ENCODE measurements around the gene CNTN5.
A peak's percentile ranks its signal among the peaks of the same experiment; 100 is the strongest.

CNTN5 gene

GRCh38 chr11:99918761-99919160 is 898.0 kb downstream of the CNTN5 start:
- DNase-seq (ENCODE audit: low read depth, low spot score): no peak

- no peak for DNase-seq (ENCODE audit: low read depth, low spot score)
Observed at GRCh38 chr11:99920956-99921355, 900.2 kb downstream of the CNTN5 start.

GRCh38 chr11:99925968-99926367 is 905.2 kb downstream of the CNTN5 start:
- no peak for DNase-seq (ENCODE audit: low read depth, low spot score)

GRCh38 chr11:99932684-99933083 is 911.9 kb downstream of the CNTN5 start:
- no peak for DNase-seq (ENCODE audit: low read depth, low spot score)

GRCh38 chr11:99934008-99934407 is 913.3 kb downstream of the CNTN5 start:
- no peak for DNase-seq (ENCODE audit: low read depth, low spot score)

GRCh38 chr11:99937330-99937729 is 916.6 kb downstream of the CNTN5 start:
- DNase-seq (ENCODE audit: low read depth, low spot score): no peak

GRCh38 chr11:99952816-99953215 is 932.1 kb downstream of the CNTN5 start:
- DNase-seq (ENCODE audit: low read depth, low spot score): no peak

GRCh38 chr11:99960536-99960935 is 939.8 kb downstream of the CNTN5 start:
- DNase-seq (ENCODE audit: low read depth, low spot score): no peak

- DNase-seq (ENCODE audit: low read depth, low spot score): no peak
Observed at GRCh38 chr11:99968336-99968735, 947.6 kb downstream of the CNTN5 start.

GRCh38 chr11:99973993-99974392 is 953.2 kb downstream of the CNTN5 start:
- no peak for DNase-seq (ENCODE audit: low read depth, low spot score)

- DNase-seq (ENCODE audit: low read depth, low spot score): no peak
Observed at GRCh38 chr11:99979042-99979441, 958.3 kb downstream of the CNTN5 start.

GRCh38 chr11:99987821-99988470 is 967.2 kb downstream of the CNTN5 start:
- no peak for DNase-seq (ENCODE audit: low read depth, low spot score)

GRCh38 chr11:99988471-99988837 is 967.7 kb downstream of the CNTN5 start:
- DNase-seq (ENCODE audit: low read depth, low spot score): peak; percentile 1

GRCh38 chr11:100003985-100004384 is 983.2 kb downstream of the CNTN5 start:
- no peak for DNase-seq (ENCODE audit: low read depth, low spot score)

GRCh38 chr11:100004541-100004940 is 983.8 kb downstream of the CNTN5 start:
- DNase-seq (ENCODE audit: low read depth, low spot score): no peak

- DNase-seq (ENCODE audit: low read depth, low spot score): no peak
Observed at GRCh38 chr11:100008417-100008816, 987.7 kb downstream of the CNTN5 start.

- DNase-seq (ENCODE audit: low read depth, low spot score): no peak
Observed at GRCh38 chr11:100009728-100010127, 989.0 kb downstream of the CNTN5 start.

- DNase-seq (ENCODE audit: low read depth, low spot score): no peak
Observed at GRCh38 chr11:100010393-100010792, 989.6 kb downstream of the CNTN5 start.

GRCh38 chr11:100011697-100012096 is 990.9 kb downstream of the CNTN5 start:
- DNase-seq (ENCODE audit: low read depth, low spot score): no peak

- no peak for DNase-seq (ENCODE audit: low read depth, low spot score)
Observed at GRCh38 chr11:100013011-100013410, 992.3 kb downstream of the CNTN5 start.

GRCh38 chr11:100031973-100032372 is 1011.2 kb downstream of the CNTN5 start:
- no peak for DNase-seq (ENCODE audit: low read depth, low spot score)

- DNase-seq (ENCODE audit: low read depth, low spot score): no peak
Observed at GRCh38 chr11:100061006-100061405, 1040.3 kb downstream of the CNTN5 start.

- DNase-seq (ENCODE audit: low read depth, low spot score): no peak
Observed at GRCh38 chr11:100066399-100066798, 1045.7 kb downstream of the CNTN5 start.

- DNase-seq (ENCODE audit: low read depth, low spot score): no peak
Observed at GRCh38 chr11:100068116-100068515, 1047.4 kb downstream of the CNTN5 start.

Data from smooth muscle cell of the brain vasculature (primary cell).